AG09309 (cell line): ENCODE data around the gene FXYD3.
"Not testable (repeated sequence)": the region's sequence is repeated elsewhere in the genome, so short reads cannot be mapped to it uniquely, and the experiment has no call there.

Source experiments
- DNase-seq: peaks from one replicate; pipeline ENCODE4 v3.0.0-alpha.2; 2010; ENCODE audit warnings: low read depth
- H3K4me3 ChIP-seq: 2 replicates; pipeline ENCODE4 v1.5.1; 2011; ENCODE audit warnings: mild to moderate bottlenecking, low read depth, low read length, moderate library complexity; ENCODE audit not compliant: control insufficient read depth
- TF ChIP-seq, protein P1 (sequence below): IDR thresholded peaks from 2 replicates; pipeline ENCODE4 v1.5.1; 2011; ENCODE audit warnings: mild to moderate bottlenecking, low read depth, low read length, inconsistent platforms; ENCODE audit not compliant: insufficient read depth, control insufficient read depth; ENCODE audit errors: missing control alignments

The FXYD3 gene

DNA sequence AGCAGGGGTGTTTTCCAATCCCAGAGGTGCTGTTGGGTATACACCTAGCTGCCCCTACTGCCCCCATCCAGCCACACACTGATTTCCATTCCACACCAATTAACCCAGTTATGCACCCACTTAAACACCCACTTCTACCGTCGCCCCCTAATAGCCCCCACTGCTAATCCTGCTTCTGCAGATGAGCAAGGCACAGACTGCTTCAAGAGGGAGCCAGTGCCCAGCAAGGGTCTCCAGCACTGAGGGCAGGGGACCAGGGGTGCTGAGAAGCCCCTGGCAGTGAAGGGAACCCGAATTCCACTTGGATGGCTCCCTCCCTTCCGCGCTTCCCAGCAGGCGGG lies 28.6 kb downstream of the FXYD3 start:
- TF ChIP-seq, protein P1, sequence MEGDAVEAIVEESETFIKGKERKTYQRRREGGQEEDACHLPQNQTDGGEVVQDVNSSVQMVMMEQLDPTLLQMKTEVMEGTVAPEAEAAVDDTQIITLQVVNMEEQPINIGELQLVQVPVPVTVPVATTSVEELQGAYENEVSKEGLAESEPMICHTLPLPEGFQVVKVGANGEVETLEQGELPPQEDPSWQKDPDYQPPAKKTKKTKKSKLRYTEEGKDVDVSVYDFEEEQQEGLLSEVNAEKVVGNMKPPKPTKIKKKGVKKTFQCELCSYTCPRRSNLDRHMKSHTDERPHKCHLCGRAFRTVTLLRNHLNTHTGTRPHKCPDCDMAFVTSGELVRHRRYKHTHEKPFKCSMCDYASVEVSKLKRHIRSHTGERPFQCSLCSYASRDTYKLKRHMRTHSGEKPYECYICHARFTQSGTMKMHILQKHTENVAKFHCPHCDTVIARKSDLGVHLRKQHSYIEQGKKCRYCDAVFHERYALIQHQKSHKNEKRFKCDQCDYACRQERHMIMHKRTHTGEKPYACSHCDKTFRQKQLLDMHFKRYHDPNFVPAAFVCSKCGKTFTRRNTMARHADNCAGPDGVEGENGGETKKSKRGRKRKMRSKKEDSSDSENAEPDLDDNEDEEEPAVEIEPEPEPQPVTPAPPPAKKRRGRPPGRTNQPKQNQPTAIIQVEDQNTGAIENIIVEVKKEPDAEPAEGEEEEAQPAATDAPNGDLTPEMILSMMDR = no peak
- H3K4me3 ChIP-seq = no peak overlapping the region
- DNase-seq = no peak

DNA sequence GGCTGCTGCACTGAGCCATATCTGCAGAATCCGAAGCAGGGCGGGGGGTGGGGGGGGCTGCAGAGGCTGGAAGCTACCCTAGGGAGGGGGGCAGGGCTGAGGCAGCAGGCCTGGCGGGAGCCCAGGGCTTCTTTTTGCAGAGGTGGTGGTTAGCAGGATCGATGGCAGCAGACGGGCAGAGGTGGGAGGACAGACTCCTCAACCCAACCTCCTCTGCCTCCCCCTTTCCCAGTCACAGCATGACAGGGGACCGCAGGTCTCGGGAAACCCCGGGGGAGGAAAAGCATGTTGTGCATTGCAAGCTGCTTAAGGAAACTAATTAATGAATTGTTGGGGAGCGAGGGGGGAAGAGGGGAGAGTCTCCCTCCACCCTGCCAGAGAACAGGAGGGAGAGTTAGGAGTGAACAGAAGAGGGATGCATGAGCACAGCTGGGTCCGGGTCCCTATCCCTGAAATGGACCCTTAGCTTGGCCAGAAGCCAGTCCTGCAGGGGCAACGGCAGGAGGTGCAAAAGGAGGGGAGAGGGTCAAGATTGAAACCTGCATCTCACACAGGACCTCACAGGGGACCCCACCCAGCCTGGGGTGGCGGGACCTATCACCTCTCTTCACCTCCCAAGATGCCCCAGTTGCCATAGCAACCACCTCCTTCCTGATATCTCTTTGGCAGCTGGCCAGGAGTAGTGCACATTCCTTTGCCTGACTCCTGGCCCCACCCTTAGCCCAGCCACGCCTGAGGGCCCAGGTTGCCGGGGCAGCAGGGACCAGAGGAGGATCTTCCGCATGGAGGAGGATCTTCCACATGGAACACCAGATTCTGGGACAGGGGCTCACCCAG lies 29.2 kb downstream of the FXYD3 start:
- DNase-seq = no peak
- H3K4me3 ChIP-seq = no peak overlapping the region
- TF ChIP-seq, protein P1 = no peak

DNA sequence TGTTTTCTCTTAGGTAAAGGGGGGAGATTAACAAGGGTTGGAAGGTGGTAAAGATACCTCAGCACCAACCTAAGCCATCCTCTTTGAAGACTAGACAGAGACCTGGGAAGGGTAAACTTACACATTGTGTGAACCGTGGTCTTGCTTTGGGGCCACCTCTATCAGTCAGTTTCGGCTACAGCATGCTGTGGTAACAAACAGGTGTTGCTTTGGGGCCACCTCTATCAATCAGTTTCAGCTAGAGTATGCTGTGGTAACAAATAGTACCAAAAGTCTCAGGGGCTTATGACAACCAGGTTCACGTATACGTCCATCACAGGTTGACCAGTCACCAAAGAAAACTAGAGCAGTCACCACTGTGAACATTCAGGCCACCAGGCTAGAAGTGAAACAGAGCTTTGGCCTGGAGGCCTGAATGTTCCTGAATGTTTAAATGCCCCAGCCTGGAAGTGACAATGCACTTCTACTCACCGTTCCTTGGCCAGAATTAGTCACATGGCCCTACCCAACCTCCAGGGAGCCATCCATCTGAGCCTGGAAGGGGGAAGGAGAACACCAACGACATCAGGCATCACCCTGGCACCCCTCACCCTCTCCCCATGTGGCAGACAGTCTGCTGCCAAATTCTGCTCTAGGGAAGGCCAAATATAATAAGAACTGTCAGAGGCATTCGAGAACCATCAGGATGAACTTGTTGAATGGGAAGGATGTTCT lies 31.3 kb downstream of the FXYD3 start:
- H3K4me3 ChIP-seq = no peak overlapping the region
- DNase-seq = no peak
- TF ChIP-seq, protein P1 = no peak

DNA sequence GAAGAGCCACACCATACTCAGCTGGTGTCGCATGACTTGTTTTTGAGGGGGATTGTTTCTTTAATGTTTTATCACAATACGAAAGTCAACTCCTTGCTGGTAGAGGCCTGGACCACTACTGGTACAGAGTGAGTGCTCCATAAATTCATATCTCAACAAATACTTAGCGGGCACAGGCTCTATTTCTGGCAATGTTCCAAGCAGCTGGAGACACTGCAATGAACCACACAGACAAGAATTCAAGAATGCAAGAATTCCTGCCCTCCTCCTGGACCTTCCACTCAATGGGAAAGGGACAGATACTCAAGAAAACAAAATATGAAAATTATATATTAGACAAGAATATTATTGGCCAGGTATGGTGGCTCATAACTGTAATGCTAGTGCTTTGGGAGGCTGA lies 33.8 kb downstream of the FXYD3 start:
- DNase-seq = no peak
- no peak overlapping the region for H3K4me3 ChIP-seq
- TF ChIP-seq, protein P1 = no peak

DNA sequence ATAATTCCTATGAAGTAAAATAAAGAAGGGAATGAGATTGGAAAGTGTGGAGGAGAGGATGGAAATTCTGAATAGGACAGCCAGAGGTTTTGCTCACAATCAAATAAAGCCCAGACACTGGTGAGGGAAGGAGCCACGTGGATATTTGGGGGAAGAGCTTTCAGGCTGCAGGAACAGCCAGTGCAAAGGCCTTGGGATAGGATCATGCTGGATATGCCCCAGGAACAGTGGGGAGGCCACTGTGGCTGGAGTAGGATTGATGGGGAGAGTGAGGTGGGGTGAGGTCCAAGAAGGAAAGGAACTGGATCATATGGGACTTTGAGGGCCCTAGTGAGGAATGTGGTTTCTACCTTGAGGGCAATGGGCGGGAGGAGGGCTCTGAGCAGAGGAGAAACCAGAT lies 34.8 kb downstream of the FXYD3 start:
- H3K4me3 ChIP-seq = no peak overlapping the region
- no peak for DNase-seq
- TF ChIP-seq, protein P1 = no peak

DNA sequence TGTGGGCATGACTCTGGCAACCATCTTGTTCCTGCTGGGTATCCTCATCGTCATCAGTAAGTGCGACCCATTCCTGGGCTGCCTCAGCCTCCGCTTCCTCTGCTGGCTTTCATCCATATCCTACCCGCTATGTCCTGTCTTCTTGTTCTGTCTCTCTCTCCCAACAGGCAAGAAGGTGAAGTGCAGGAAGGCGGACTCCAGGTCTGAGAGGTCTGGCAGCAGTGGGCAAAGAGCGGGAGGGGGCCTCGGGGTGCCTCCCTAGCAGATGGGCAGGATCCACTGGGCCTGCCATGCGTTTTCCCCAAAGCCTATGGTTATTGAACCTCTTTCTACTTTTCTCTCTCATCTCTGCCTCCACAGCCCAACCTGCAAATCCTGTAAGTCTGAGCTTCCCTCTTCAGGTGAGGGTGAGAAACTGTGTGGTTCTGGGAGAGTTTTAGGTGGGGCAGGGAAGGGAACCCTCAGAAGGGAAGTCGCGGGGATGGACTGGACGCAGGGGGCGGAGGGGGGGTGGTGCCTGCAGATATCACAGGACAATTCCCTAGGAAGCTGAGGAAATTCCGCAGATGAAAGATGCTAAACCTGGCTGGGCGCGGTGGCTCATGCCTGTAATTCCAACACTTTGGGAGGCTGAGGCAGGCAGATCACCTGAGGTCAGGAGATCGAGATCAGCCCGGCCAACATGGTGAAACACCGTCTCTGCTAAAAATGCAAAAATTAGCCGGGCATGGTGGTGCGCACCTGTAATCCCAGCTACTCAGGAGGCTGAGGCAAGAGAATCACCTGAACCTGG lies 35.8 kb downstream of the FXYD3 start:
- no peak overlapping the region for H3K4me3 ChIP-seq
- TF ChIP-seq, protein P1 = no peak
- no peak for DNase-seq

DNA sequence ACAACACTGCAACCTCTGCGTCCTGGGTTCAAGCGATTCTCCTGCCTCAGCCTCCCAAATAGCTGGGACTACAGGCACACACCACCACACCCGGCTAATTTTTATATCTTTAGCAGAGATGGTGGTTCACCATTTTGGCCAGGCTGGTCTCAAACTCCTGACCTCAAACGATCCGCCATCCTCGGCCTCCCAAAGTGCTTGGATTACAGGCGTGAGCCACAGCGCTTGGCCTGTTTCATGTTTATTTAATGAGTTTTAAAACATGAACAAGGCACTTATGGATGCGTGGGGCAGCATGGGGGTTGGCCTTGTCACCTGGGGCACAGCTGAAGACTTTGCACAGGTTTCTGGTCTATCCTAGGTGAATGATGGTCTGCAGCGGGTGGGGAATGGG lies 37.5 kb downstream of the FXYD3 start:
- H3K4me3 ChIP-seq, DNase-seq: not testable (repeated sequence)
